Measurements from ENCODE around the gene MTMR10. TPM values are rescaled to one million over a fixed set of nuclear protein-coding genes. Genes with fewer than 3 reads are reported as not detected.

MTMR10 gene
- polyA plus RNA-seq, 1 of the 3 experiments (the other 2 are of a cell fraction) = 6.4 TPM

DNA sequence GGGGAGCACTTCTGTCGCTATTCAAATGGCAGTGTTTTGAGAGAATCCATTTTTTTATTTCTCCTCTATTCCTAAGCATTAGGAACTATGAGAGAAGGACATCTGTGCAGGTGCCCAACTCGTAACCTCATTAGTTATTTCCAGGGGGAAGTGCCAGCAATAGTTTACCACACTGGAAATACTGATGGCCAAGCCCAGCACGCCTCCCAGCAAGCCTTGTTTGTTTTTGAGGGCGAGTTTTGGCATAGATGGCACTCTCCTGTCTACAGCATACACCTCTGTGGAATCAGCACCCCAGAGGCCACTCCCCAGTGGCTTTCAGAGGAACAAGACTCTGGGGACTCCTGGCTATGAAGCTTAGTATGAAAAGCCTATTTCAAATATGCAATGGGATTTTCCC, 51.1 kb downstream of the MTMR10 start (continued):
- TF ChIP-seq NFIC (IDR thresholded peaks at IDR 0.05; ENCODE audit: borderline replicate concordance) (no peak), NRF1 (IDR thresholded peaks at IDR 0.05; ENCODE audit: low read depth, low read length) (no peak), FOSL2 (IDR thresholded peaks at IDR 0.05; ENCODE audit: borderline replicate concordance, low read depth) (no peak)
- TF ChIP-seq, protein P1, sequence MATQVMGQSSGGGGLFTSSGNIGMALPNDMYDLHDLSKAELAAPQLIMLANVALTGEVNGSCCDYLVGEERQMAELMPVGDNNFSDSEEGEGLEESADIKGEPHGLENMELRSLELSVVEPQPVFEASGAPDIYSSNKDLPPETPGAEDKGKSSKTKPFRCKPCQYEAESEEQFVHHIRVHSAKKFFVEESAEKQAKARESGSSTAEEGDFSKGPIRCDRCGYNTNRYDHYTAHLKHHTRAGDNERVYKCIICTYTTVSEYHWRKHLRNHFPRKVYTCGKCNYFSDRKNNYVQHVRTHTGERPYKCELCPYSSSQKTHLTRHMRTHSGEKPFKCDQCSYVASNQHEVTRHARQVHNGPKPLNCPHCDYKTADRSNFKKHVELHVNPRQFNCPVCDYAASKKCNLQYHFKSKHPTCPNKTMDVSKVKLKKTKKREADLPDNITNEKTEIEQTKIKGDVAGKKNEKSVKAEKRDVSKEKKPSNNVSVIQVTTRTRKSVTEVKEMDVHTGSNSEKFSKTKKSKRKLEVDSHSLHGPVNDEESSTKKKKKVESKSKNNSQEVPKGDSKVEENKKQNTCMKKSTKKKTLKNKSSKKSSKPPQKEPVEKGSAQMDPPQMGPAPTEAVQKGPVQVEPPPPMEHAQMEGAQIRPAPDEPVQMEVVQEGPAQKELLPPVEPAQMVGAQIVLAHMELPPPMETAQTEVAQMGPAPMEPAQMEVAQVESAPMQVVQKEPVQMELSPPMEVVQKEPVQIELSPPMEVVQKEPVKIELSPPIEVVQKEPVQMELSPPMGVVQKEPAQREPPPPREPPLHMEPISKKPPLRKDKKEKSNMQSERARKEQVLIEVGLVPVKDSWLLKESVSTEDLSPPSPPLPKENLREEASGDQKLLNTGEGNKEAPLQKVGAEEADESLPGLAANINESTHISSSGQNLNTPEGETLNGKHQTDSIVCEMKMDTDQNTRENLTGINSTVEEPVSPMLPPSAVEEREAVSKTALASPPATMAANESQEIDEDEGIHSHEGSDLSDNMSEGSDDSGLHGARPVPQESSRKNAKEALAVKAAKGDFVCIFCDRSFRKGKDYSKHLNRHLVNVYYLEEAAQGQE (IDR thresholded peaks at IDR 0.05; ENCODE audit: low read depth, low read length) = no peak
- TF ChIP-seq, protein P2, sequence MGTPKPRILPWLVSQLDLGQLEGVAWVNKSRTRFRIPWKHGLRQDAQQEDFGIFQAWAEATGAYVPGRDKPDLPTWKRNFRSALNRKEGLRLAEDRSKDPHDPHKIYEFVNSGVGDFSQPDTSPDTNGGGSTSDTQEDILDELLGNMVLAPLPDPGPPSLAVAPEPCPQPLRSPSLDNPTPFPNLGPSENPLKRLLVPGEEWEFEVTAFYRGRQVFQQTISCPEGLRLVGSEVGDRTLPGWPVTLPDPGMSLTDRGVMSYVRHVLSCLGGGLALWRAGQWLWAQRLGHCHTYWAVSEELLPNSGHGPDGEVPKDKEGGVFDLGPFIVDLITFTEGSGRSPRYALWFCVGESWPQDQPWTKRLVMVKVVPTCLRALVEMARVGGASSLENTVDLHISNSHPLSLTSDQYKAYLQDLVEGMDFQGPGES (IDR thresholded peaks at IDR 0.05; ENCODE audit: low read depth, low read length) = no peak

DNA sequence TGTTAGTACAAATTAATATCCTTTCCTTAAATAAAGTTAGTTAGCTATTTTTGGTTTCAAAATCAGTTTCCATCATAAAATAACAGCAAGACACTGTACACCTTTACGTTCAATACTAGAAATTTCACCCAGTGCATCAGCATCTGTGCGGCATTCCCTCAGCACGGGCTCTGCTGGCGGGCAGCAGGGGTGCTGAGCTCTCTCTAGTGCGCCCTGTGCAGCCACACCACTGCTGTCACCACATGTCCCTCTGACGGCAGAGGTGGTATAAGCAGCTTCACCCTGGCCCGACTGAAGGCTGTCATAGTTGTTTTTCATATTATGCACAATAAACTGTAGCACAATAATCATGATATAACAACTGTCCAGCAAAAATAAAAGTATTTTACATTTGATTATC, 52.3 kb downstream of the MTMR10 start:
- ChIA-PET POLR2A (no interaction called here), CTCF (interaction anchor here (1.3 kb wide), 1 partner anchor 190 kb away, joined by 5 read pairs; no protein-coding TSS in a partner anchor)
- H3K9me2 ChIP-seq = no peaks in the 10 kb centered on the region
- no peaks in the 10 kb centered on the region for H3K79me2 ChIP-seq (ENCODE audit: insufficient read depth)
- H3K4me2 ChIP-seq = no peak overlapping the region
- H3K27me3 ChIP-seq (ENCODE audit: insufficient read depth) = no peaks in the 10 kb centered on the region
- no peak overlapping the region for H3K27ac ChIP-seq (ENCODE audit: low read depth in 2 of 2, low read length in 1 of 2)
- TF ChIP-seq, protein P3, sequence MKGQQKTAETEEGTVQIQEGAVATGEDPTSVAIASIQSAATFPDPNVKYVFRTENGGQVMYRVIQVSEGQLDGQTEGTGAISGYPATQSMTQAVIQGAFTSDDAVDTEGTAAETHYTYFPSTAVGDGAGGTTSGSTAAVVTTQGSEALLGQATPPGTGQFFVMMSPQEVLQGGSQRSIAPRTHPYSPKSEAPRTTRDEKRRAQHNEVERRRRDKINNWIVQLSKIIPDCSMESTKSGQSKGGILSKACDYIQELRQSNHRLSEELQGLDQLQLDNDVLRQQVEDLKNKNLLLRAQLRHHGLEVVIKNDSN (IDR thresholded peaks at IDR 0.05; ENCODE audit: borderline replicate concordance, low read depth) = no peak
- DNase-seq = no peak
- 97% methylated on average over 7 of the region's 7 CpGs for WGBS (ENCODE audit: low lambda C conversion rate)
- H3K4me3 ChIP-seq (ENCODE audit: low read depth in 2 of 2, low read length in 1 of 2) = no peak overlapping the region
- H3F3A ChIP-seq (replicated peaks; ENCODE audit: insufficient read depth) = no peaks in the 10 kb centered on the region
- no peaks in the 10 kb centered on the region for H4K20me1 ChIP-seq (ENCODE audit: insufficient read depth)
- no peaks in the 10 kb centered on the region for H3K9me3 ChIP-seq
- no peaks in the 10 kb centered on the region for H3K4me1 ChIP-seq (ENCODE audit: control insufficient read depth in 1 of 2, insufficient read depth in 2 of 2, low read depth in 1 of 2, low read length in 1 of 2)
- no peak overlapping the region for H2AFZ ChIP-seq (ENCODE audit: low read depth)
- H3K9ac ChIP-seq = no peak overlapping the region
- H3K36me3 ChIP-seq (replicated peaks in 1 of 2; ENCODE audit: control insufficient read depth in 1 of 2, insufficient read depth in 2 of 2, low read length in 1 of 2) = peaks cover 60 to 68% of the 10 kb centered on the region in 2 experiments

DNA sequence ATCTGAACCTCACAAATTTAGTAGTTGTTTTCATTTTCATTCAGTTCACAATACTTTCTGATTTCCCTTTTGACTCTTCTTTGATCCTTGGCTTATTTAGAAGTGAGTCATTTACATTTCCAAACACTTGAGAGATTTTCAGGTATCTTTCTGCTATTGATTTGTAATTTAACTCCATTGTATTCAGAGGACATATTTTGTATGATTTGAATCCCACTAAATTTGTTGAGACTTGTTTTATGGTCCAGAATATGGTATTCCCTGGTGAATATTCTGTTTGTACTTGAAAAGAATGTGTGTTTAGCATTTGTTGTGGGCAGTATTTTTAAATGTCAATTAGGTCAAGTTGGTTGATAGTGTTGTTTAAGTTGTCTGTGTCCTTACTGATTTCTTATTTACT, 58.1 kb downstream of the MTMR10 start:
- no peak for DNase-seq
- H4K20me1 ChIP-seq (ENCODE audit: insufficient read depth) = no peaks in the 10 kb centered on the region
- H3K9ac ChIP-seq = no peak overlapping the region
- peaks cover 0 to 2% of the 10 kb centered on the region in 2 experiments; a peak in 1 of 4 replicates for H3K4me1 ChIP-seq (ENCODE audit: control insufficient read depth in 1 of 2, insufficient read depth in 2 of 2, low read depth in 1 of 2, low read length in 1 of 2)
- no peak overlapping the region for H3K27ac ChIP-seq (ENCODE audit: low read depth in 2 of 2, low read length in 1 of 2)
- H2AFZ ChIP-seq (ENCODE audit: low read depth) = no peak overlapping the region
- no peak overlapping the region for H3K4me2 ChIP-seq
- ChIA-PET CTCF (no interaction called here), POLR2A (no interaction called here)
- no peaks in the 10 kb centered on the region for H3K9me2 ChIP-seq
- H3K36me3 ChIP-seq (replicated peaks in 1 of 2; ENCODE audit: control insufficient read depth in 1 of 2, insufficient read depth in 2 of 2, low read length in 1 of 2) = peaks cover 25 to 33% of the 10 kb centered on the region in 2 experiments
- no peak overlapping the region for H3K4me3 ChIP-seq (ENCODE audit: low read depth in 2 of 2, low read length in 1 of 2)
- no peak for TF ChIP-seq GATA2 (CRISPR knock-in tag; IDR thresholded peaks at IDR 0.05)
- TF ChIP-seq FOXJ3 (CRISPR knock-in tag; IDR thresholded peaks at IDR 0.05) = no peak
- no peak for TF ChIP-seq GABPA (IDR thresholded peaks at IDR 0.05; ENCODE audit: low read depth)
- TF ChIP-seq, protein P4, sequence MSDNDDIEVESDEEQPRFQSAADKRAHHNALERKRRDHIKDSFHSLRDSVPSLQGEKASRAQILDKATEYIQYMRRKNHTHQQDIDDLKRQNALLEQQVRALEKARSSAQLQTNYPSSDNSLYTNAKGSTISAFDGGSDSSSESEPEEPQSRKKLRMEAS (IDR thresholded peaks at IDR 0.05; ENCODE audit: low read depth) = no peak
- TF ChIP-seq NRF1 (IDR thresholded peaks at IDR 0.05; ENCODE audit: low read depth, low read length) = no peak
- H3F3A ChIP-seq (replicated peaks; ENCODE audit: insufficient read depth) = no peaks in the 10 kb centered on the region
- no peaks in the 10 kb centered on the region for H3K27me3 ChIP-seq (ENCODE audit: insufficient read depth)
- H3K79me2 ChIP-seq (ENCODE audit: insufficient read depth) = no peaks in the 10 kb centered on the region
- no peaks in the 10 kb centered on the region for H3K9me3 ChIP-seq
